Measurements from ENCODE around the gene SDHAF1. TPM values are rescaled to one million over a fixed set of nuclear protein-coding genes. Genes with fewer than 3 reads are reported as not detected.
A peak's percentile ranks its signal among the peaks of the same experiment; 100 is the strongest.
"Not testable (repeated sequence)": the region's sequence is repeated elsewhere in the genome, so short reads cannot be mapped to it uniquely, and the experiment has no call there.

Gene SDHAF1
- polyA plus RNA-seq (2013), result 9.6 TPM

- WGBS (ENCODE audit: insufficient coverage), result under 1% methylated on average over 92 of the region's 97 CpGs
- DNase-seq, result peak; percentile 88 to 92 (median 89)
- H3K36me3 ChIP-seq (ENCODE audit: control insufficient read depth in 4 of 4, insufficient read depth in 4 of 4, low read length in 3 of 4), result peaks cover 0 to 18% (median 3%) of the 10 kb centered on the region in 4 experiments
- H3K27ac ChIP-seq (ENCODE audit: insufficient read depth in 1 of 2, low read depth in 1 of 2, low read length in 2 of 2, poor library complexity in 1 of 2, severe bottlenecking in 2 of 2), result peak within 1 kb of the TSS; percentile 7 to 72
- no peaks in the 10 kb centered on the region for H3K9me3 ChIP-seq (ENCODE audit: control extremely low read depth in 1 of 5, control insufficient read depth in 4 of 5, insufficient read depth in 2 of 5, low read depth in 1 of 5, low read length in 4 of 5)
- CTCF ChIA-PET, result interaction anchor here (0.7 to 3.0 kb wide), 6 partner anchors 15 to 176 kb away, joined by 3 to 11 read pairs (median 4); no protein-coding TSS in a partner anchor
- H3K4me3 ChIP-seq (ENCODE audit: control insufficient read depth in 1 of 7, extremely low read depth in 1 of 7, insufficient read depth in 4 of 7, low read depth in 2 of 7, low read length in 6 of 7), result peak within 1 kb of the TSS; percentile 54 to 92 (median 83)
- POLR2A ChIA-PET, result interaction anchor here (0.8 kb wide), 1 partner anchor 19 kb away, joined by 3 read pairs; the partner anchor contains the start of gene ALKBH6
- peaks cover 5 to 28% (median 25%) of the 10 kb centered on the region in 4 experiments for H3K4me1 ChIP-seq (ENCODE audit: control extremely low read depth in 1 of 4, control insufficient read depth in 4 of 4, insufficient read depth in 4 of 4, low read length in 3 of 4)
- no peaks in the 10 kb centered on the region for H3K27me3 ChIP-seq (replicated peaks in 2 of 5; ENCODE audit: control insufficient read depth in 4 of 5, insufficient read depth in 5 of 5, low read length in 4 of 5)
Observed at GRCh38 chr19:35995048-35995993, at the start of gene SDHAF1. TSS of gene SDHAF1 (plus strand) at chr19:35995188. CDS start at chr19:35995275, 87 bp downstream.

DNA sequence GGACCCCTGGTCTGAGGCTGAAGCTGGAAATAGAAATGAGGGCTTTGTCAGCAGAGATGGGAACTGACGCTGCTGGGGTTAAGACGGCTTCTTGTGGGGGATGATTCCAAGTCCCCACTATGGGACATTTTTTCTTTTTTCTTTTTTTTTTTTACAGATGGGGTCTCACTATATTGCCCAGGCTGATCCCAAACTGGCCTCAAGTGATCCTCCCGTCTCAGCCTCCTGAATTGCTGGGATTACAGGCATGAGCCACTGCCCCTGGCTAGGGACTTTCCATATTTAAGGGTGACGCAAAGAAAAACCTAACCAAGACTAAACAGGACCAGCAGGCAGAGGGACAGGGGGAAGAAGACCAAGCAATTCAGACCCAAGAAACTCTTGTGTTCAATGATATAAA lies 48.8 kb upstream of the SDHAF1 start:
- no peak for DNase-seq
- no peaks in the 10 kb centered on the region for H3K9me3 ChIP-seq (ENCODE audit: control extremely low read depth in 1 of 5, control insufficient read depth in 4 of 5, insufficient read depth in 2 of 5, low read depth in 1 of 5, low read length in 4 of 5)
- CTCF ChIA-PET, result interaction anchor here (1.1 to 1.8 kb wide), 4 partner anchors 9 to 126 kb away, joined by 3 to 7 read pairs (median 4); partner anchors contain the start of gene SDHAF1
- WGBS (ENCODE audit: insufficient coverage), result 95% methylated on average over 2 of the region's 4 CpGs
- H3K36me3 ChIP-seq (ENCODE audit: control insufficient read depth in 4 of 4, insufficient read depth in 4 of 4, low read length in 3 of 4), result no peaks in the 10 kb centered on the region
- H3K4me1 ChIP-seq (ENCODE audit: control extremely low read depth in 1 of 4, control insufficient read depth in 4 of 4, insufficient read depth in 4 of 4, low read length in 3 of 4), result no peaks in the 10 kb centered on the region
- H3K27ac ChIP-seq (ENCODE audit: insufficient read depth in 1 of 2, low read depth in 1 of 2, low read length in 2 of 2, poor library complexity in 1 of 2, severe bottlenecking in 2 of 2), result no peak overlapping the region
- POLR2A ChIA-PET, result no interaction called here
- H3K27me3 ChIP-seq (replicated peaks in 2 of 5; ENCODE audit: control insufficient read depth in 4 of 5, insufficient read depth in 5 of 5, low read length in 4 of 5), result no peaks in the 10 kb centered on the region
- H3K4me3 ChIP-seq (ENCODE audit: control insufficient read depth in 1 of 7, extremely low read depth in 1 of 7, insufficient read depth in 4 of 7, low read depth in 2 of 7, low read length in 6 of 7), result no peak overlapping the region

GRCh38 chr19:35949131-35949530 lies 45.9 kb upstream of the SDHAF1 start:
- no peaks in the 10 kb centered on the region for H3K36me3 ChIP-seq (ENCODE audit: control insufficient read depth in 4 of 4, insufficient read depth in 4 of 4, low read length in 3 of 4)
- no peaks in the 10 kb centered on the region for H3K9me3 ChIP-seq (ENCODE audit: control extremely low read depth in 1 of 5, control insufficient read depth in 4 of 5, insufficient read depth in 2 of 5, low read depth in 1 of 5, low read length in 4 of 5)
- ChIA-PET CTCF (interaction anchor here (0.9 to 1.3 kb wide), 3 partner anchors 42 to 129 kb away, joined by 3 to 5 read pairs (median 3); no protein-coding TSS in a partner anchor), POLR2A (interaction anchor here (0.6 kb wide), 1 partner anchor 43 kb away, joined by 3 read pairs; no protein-coding TSS in a partner anchor)
- WGBS (ENCODE audit: insufficient coverage), result 86% methylated on average over 2 of the region's 2 CpGs
- no peaks in the 10 kb centered on the region for H3K27me3 ChIP-seq (replicated peaks in 2 of 5; ENCODE audit: control insufficient read depth in 4 of 5, insufficient read depth in 5 of 5, low read length in 4 of 5)
- no peak overlapping the region for H3K27ac ChIP-seq (ENCODE audit: insufficient read depth in 1 of 2, low read depth in 1 of 2, low read length in 2 of 2, poor library complexity in 1 of 2, severe bottlenecking in 2 of 2)
- no peak for DNase-seq
- peaks cover 10 to 21% (median 16%) of the 10 kb centered on the region in 4 experiments for H3K4me1 ChIP-seq (ENCODE audit: control extremely low read depth in 1 of 4, control insufficient read depth in 4 of 4, insufficient read depth in 4 of 4, low read length in 3 of 4)
- H3K4me3 ChIP-seq (ENCODE audit: control insufficient read depth in 1 of 7, extremely low read depth in 1 of 7, insufficient read depth in 4 of 7, low read depth in 2 of 7, low read length in 6 of 7), result no peak overlapping the region

DNA sequence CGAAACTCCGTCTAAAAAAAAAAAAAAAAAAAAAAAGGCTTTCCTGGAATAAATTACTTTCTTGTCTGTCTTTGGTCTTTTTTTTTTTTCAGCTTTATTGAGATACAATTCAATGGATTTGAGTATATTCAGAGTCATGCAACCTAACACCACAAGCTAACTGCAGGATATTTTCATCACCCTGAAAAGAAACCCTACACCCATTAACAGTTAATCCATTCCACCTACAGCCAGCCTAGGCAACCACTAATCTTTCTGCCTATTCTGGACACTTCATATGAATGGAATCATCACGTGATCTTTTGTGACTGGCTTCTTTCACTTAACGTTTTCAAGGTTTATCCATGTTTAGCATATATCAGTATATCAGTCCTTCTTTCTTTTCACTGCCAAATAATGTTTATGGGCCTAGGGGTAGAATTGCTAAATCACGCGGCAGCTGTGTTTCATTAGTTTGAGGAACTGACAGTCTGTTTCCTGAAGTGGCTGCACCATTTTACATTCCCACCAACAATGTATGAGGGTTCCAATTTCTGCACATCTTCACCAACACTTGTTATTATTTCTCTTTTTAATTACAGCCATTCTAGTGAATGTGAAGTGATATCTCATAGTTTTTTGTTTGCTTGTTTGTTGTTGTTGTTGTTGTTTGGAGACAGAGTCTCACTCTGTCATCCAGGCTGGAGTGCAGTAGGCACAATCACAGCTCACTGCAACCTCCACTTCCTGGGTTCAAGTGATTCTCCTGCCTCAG lies 38.9 kb upstream of the SDHAF1 start:
- no peak overlapping the region for H3K4me3 ChIP-seq (ENCODE audit: control insufficient read depth in 1 of 7, extremely low read depth in 1 of 7, insufficient read depth in 4 of 7, low read depth in 2 of 7, low read length in 6 of 7)
- H3K36me3 ChIP-seq (ENCODE audit: control insufficient read depth in 4 of 4, insufficient read depth in 4 of 4, low read length in 3 of 4), result no peaks in the 10 kb centered on the region
- peaks cover 0 to 2% (median 0%) of the 10 kb centered on the region in 5 experiments for H3K9me3 ChIP-seq (ENCODE audit: control extremely low read depth in 1 of 5, control insufficient read depth in 4 of 5, insufficient read depth in 2 of 5, low read depth in 1 of 5, low read length in 4 of 5)
- peaks cover 10 to 31% (median 24%) of the 10 kb centered on the region in 4 experiments for H3K4me1 ChIP-seq (ENCODE audit: control extremely low read depth in 1 of 4, control insufficient read depth in 4 of 4, insufficient read depth in 4 of 4, low read length in 3 of 4)
- DNase-seq, result no peak
- ChIA-PET CTCF (interaction anchor here (0.6 to 1.3 kb wide), 2 partner anchors 10 to 126 kb away, joined by 3 read pairs; no protein-coding TSS in a partner anchor), POLR2A (no interaction called here)
- H3K27me3 ChIP-seq (replicated peaks in 2 of 5; ENCODE audit: control insufficient read depth in 4 of 5, insufficient read depth in 5 of 5, low read length in 4 of 5), result peaks cover 0 to 39% (median 15%) of the 10 kb centered on the region in 5 experiments
- 40% methylated on average over 2 of the region's 6 CpGs for WGBS (ENCODE audit: insufficient coverage)
- H3K27ac ChIP-seq (ENCODE audit: insufficient read depth in 1 of 2, low read depth in 1 of 2, low read length in 2 of 2, poor library complexity in 1 of 2, severe bottlenecking in 2 of 2), result no peak overlapping the region

DNA sequence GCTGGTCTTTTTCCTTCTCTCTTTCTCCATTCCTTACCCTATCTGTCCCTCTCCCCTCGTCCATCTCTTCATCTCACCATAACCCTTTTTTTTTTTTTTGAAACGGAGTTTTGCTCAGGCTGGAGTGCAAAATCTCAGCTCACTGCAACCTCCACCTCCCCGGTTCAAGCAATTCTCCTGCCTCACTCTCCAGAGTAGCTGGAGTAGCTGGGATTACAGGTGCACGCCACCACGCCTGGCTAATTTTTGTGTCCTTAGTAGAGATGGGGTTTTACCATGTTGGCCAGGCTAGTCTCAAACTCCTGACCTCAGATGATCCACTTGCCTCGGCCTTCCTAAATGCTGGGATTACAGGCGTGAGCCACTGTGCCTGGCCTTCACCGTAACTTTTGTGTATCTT lies 37.6 kb upstream of the SDHAF1 start:
- H3K27ac ChIP-seq (ENCODE audit: insufficient read depth in 1 of 2, low read depth in 1 of 2, low read length in 2 of 2, poor library complexity in 1 of 2, severe bottlenecking in 2 of 2); H3K9me3 ChIP-seq (ENCODE audit: control extremely low read depth in 1 of 5, control insufficient read depth in 4 of 5, insufficient read depth in 2 of 5, low read depth in 1 of 5, low read length in 4 of 5); DNase-seq; POLR2A ChIA-PET; H3K36me3 ChIP-seq (ENCODE audit: control insufficient read depth in 4 of 4, insufficient read depth in 4 of 4, low read length in 3 of 4); H3K4me3 ChIP-seq (ENCODE audit: control insufficient read depth in 1 of 7, extremely low read depth in 1 of 7, insufficient read depth in 4 of 7, low read depth in 2 of 7, low read length in 6 of 7): not testable (repeated sequence)
- CTCF ChIA-PET, result interaction anchor here (1.2 to 2.7 kb wide), 3 partner anchors 10 to 104 kb away, joined by 3 to 11 read pairs (median 4); partner anchors contain the start of gene SDHAF1
- WGBS (ENCODE audit: insufficient coverage), result 100% methylated on average over 6 of the region's 8 CpGs
- Histone ChIP-seq H3K4me1 (ENCODE audit: control extremely low read depth in 1 of 4, control insufficient read depth in 4 of 4, insufficient read depth in 4 of 4, low read length in 3 of 4) (peaks cover 10 to 27% (median 22%) of the 10 kb centered on the region in 4 experiments), H3K27me3 (replicated peaks in 2 of 5; ENCODE audit: control insufficient read depth in 4 of 5, insufficient read depth in 5 of 5, low read length in 4 of 5) (peaks cover 0 to 47% (median 15%) of the 10 kb centered on the region in 5 experiments)

GRCh38 chr19:35958660-35959039 lies 36.3 kb upstream of the SDHAF1 start:
- H3K36me3 ChIP-seq (ENCODE audit: control insufficient read depth in 4 of 4, insufficient read depth in 4 of 4, low read length in 3 of 4), result no peaks in the 10 kb centered on the region
- H3K4me1 ChIP-seq (ENCODE audit: control extremely low read depth in 1 of 4, control insufficient read depth in 4 of 4, insufficient read depth in 4 of 4, low read length in 3 of 4), result peaks cover 4 to 15% (median 13%) of the 10 kb centered on the region in 4 experiments
- H3K27ac ChIP-seq (ENCODE audit: insufficient read depth in 1 of 2, low read depth in 1 of 2, low read length in 2 of 2, poor library complexity in 1 of 2, severe bottlenecking in 2 of 2), result no peak overlapping the region
- ChIA-PET CTCF (interaction anchor here (1.1 to 2.7 kb wide), 5 partner anchors 9 to 103 kb away, joined by 3 to 11 read pairs (median 4); partner anchors contain the start of gene SDHAF1), POLR2A (no interaction called here)
- 54% methylated on average over 11 of the region's 15 CpGs for WGBS (ENCODE audit: insufficient coverage)
- H3K9me3 ChIP-seq (ENCODE audit: control extremely low read depth in 1 of 5, control insufficient read depth in 4 of 5, insufficient read depth in 2 of 5, low read depth in 1 of 5, low read length in 4 of 5), result peaks cover 0 to 2% (median 0%) of the 10 kb centered on the region in 5 experiments
- H3K4me3 ChIP-seq (ENCODE audit: control insufficient read depth in 1 of 7, extremely low read depth in 1 of 7, insufficient read depth in 4 of 7, low read depth in 2 of 7, low read length in 6 of 7), result peak overlapping the region in 1 of 7 experiments; percentile 13
- H3K27me3 ChIP-seq (replicated peaks in 2 of 5; ENCODE audit: control insufficient read depth in 4 of 5, insufficient read depth in 5 of 5, low read length in 4 of 5), result peaks cover 0 to 51% (median 15%) of the 10 kb centered on the region in 5 experiments
- DNase-seq, result no peak
